Left renal cortex interstitium (tissue), 4 donors: ENCODE results near the gene KCNE5. TPM values are rescaled to one million over a fixed set of nuclear protein-coding genes. Genes with fewer than 3 reads are reported as not detected.
"Not testable (repeated sequence)": the region's sequence is repeated elsewhere in the genome, so short reads cannot be mapped to it uniquely, and the experiment has no call there.

ENCODE experiments used
- DNase-seq, 4 donors: peaks; one replicate each; pipeline ENCODE4 v3.0.0-alpha.2; 2013; ENCODE audit warnings: low read depth in 4 of 4, low spot score in 2 of 4, missing footprints in 1 of 4
- polyA plus RNA-seq, 4 donors: library from polyadenylated mRNA; unstranded; fragments of 120-200 nt; gene quantifications; one replicate each; pipeline ENCODE4 v1.2.1, GENCODE V29; 2013; ENCODE audit not compliant: insufficient read length in 4 of 4

Gene KCNE5, protein sequence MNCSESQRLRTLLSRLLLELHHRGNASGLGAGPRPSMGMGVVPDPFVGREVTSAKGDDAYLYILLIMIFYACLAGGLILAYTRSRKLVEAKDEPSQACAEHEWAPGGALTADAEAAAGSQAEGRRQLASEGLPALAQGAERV
- polyA plus RNA-seq: 1 to 10 TPM; 3.9 to 6.6 (median 5.5) TPM

DNA sequence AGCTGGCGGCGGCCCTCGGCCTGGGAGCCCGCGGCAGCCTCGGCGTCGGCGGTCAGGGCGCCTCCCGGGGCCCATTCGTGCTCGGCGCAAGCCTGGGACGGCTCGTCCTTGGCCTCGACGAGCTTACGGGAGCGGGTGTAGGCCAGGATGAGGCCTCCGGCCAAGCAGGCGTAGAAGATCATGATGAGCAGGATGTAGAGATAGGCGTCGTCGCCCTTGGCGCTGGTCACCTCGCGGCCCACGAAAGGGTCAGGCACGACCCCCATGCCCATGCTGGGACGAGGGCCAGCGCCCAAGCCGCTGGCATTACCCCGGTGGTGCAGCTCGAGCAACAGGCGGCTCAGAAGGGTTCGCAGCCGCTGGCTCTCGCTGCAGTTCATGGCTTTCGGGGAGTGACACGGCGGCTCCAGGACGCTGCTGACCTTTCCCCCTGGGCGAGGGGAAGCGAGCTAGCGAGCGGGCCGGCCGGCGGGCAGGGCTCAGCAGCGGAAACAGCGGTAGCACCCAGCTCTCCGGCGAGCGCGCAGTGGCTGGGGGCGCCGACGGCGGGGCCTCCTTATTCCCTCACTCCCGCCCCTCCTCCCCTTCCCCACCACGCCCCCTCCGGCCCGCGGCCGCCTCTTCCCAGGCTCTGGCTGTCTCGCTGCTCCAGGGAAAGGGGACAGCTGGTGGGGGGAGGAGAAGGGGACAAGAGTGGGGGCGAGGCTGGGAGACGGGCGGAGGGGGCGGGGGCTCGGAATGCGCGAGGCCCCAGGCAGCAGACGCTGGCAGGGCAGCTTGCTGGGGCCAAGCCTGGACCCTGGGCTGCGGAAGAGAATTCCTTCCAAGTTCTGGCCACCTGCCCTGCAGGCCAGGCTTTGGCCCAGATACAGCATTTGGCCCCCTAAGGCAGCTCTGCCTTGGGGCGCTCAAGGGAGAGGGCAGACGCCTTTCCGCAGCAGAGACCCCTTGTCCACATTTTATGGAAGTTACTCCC, at the start of gene KCNE5:
Gene KCNE5 (minus strand): TSS at position 532 of the 976 bp plus-strand sequence. CDS start 152 bp downstream, at position 380.
- peak in 1 of 4 donors; percentile 38 for DNase-seq

DNA sequence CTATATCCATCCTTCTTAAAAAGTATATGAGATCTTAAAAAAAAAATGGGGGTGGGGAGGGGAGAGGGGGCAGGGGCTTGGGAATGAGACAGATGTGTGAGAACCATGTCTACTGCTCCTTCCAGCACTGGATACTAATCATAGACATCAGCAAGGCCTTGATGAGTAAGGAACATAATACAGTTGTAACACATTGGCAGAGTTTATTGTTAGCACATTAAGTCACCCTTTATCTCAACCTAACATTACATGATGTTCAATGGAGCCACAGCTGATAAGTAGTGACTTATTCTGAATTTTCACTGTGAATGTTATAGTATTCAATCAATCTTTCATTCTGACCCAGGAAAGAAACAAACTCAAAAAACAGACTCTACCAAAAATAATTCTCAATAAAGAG, 47.3 kb upstream of the KCNE5 start:
- no peak for DNase-seq

DNA sequence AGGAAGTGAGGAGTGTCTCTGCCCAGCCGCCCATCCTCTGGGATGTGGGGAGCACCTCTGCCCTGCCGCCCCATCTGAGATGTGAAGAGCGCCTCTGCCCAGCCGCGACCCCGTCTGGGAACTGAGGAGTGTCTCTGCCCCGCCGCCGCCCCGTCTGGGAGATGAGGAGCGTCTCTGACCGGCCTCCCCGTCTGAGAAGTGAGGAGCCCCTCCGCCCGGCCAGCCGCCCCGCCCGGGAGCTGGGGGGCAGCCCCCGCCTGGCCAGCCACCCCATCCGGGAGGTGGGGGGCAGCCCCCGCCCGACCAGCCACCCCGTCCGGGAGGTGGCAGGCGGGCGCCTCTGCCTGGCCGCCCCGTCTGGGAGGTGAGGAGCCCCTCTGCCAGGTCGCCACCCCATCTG, 46.2 kb upstream of the KCNE5 start:
- not testable (repeated sequence) for DNase-seq

DNA sequence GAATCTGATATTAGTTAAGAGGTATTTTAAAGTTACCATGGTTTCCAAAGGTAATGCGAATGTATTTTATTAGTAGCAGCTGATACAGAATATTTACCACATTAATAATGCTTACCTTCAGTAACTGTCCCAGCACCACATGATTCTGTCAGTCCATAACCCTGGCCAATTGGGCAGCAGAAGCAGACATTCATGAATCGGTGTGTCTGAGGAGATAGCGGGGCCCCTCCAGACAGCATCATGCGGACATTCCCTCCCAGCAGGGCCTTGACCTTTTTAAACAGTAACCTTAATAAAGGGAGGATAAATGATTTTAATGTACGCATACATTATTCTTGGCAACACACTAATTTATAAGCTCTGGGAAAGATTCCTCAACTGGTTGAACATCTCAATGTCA, 43.0 kb upstream of the KCNE5 start:
- DNase-seq: no peak

DNA sequence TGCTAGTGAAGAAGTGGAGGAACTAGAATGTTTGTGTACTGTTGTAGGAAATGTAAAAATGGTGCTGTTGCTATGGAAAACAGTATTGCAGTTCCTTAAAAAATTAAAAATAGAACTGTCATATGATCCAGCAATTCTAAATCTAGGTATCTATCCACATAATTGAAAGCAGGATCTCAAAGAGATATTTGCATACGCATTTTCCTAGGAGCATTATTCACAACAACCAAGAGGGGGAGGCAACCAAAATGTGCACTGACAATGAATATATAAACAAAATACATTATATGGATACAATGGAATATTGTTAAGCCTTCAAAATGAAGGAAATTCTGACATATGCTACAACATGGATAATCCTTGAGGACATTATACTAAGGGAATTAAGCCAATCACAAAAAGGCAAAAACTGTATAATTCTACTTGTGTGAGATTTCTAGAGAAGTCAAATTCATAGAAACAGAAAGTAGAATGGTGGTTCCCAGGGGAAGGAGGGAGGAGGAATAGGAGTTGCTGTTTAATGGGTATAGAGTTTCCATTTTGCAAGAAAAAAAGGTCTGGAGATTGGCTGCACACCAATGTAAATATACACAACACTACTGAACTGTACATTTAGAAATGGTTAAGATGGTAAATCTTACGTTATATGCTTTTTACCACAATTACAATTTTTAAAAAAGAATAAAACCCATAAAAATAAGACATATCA, 35.6 kb upstream of the KCNE5 start:
- DNase-seq: no peak

DNA sequence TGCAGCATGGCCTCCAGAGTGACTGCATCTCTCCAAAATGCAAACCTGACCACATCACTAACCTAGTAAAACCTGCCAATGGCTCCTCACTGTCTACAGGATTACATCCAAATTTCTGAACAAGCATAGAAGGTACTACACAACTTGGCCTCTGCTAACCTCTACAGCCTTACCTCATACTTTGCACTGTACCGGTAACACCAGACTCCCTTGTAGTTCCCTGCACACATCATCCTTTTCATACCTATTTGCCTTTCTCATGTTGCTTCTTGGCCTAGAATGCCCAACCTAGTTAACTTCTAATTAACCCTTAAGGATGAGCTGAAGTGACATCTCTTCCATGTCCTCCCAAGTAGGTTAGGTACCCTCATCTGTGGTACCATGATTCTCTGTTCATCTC, 33.4 kb upstream of the KCNE5 start:
- no peak for DNase-seq

DNA sequence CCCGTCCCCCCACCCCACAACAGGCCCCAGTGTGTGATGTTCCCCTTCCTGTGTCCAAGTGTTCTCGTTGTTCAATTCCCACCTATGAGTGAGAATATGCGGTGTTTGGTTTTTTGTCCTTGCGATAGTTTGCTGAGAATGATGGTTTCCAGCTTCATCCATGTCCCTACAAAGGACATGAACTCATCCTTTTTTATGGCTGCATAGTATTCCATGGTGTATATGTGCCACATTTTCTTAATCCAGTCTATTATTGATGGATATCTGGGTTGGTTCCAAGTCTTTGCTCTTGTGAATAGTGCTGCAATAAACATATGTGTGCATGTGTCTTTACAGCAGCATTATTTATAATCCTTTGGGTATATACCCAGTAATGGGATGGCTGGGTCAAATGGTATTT, 32.4 kb upstream of the KCNE5 start:
- DNase-seq: not testable (repeated sequence)

DNA sequence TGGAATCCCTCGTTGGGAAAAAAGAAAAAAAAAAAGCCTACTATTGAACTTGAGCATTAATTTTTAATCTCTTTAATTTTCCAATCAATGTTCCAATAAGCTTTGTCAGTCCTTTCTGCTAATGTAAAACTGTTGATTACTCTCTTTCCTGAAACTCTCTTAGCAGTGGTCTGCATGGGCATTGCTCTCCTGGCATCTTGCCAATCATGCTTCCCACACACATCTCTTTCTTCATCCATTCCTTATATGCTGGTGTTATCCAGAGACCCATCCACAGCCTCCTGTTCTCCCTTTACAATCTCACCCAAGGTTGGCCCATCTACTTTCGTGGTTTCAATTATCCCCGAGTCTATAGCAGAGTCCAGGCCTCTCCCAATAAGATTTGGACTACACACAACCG, 31.8 kb upstream of the KCNE5 start:
- DNase-seq: no peak

DNA sequence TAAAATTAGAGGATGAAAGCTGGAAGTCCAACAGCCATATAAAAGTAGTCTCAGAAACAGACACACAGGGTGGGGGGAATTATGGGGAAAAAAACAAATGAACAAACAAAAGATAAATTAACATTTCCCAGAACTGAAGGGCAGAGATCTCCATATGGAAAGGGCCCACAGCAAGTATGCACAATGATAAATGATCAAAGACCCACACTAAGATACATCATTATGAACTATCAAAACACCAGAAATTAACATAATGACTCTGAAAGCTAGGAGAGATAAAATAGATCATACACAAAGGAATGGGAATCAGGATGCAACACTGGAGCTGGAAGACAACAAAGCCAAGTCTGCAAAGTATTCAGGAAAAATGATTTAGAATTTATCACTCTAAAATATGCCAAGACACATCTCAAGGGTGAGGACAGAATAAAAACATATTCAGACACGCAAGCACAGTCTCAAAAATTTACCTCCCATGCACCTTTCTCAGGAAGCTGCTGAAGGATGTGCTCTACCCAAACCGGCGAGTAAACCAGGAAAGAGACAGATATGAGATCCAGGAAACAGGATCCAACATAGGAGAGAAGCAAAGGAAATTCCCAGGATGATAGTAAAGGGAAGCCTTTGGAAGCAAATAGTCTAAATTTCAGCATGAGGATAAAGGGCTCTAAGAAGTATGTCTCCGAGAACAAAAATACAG, 30.7 kb upstream of the KCNE5 start:
- DNase-seq: no peak

DNA sequence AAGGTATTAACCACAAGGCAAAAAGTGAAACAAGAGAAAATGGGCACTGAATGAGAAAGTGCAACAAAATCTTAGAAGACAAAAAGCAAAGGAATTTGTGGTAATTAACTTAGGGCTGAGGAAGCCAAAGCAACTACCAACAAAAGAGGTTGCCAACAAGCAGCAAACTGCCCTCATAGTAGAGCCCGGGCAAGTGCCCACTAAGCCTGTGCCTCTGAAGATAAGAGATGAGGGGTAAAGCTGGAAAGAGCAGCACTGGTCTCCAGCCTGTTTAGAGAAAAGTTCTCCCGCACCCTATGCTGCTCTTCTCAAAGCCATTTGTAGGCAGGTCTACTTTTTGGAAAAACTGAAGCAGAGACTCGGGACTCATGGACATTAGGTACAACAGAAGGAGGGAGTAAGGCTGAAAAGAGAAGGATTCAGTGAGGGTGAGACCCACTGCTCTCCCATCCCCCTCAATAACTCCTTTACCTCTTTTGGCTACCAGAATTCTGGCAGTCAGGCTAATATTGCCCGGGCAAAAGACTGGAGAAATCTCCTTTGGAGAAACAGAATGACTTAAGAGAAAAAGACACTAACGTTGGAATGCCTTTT, 29.6 kb upstream of the KCNE5 start:
- DNase-seq: no peak

DNA sequence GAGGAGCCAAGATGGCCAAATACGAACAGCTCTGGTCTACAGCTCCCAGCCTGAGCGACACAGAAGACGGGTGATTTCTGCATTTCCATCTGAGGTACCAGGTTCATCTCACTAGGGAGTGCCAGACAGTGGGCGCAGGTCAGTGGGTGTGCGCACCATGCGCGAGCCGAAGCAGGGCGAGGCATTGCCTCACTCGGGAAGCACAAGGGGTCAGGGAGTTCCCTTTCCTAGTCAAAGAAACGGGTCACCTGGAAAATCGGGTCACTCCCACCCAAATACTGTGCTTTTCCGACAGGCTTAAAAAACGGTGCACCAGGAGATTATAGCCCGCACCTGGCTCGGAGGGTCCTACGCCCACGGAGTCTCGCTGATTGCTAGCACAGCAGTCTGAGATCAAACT, 19.7 kb upstream of the KCNE5 start:
- DNase-seq: not testable (repeated sequence)

DNA sequence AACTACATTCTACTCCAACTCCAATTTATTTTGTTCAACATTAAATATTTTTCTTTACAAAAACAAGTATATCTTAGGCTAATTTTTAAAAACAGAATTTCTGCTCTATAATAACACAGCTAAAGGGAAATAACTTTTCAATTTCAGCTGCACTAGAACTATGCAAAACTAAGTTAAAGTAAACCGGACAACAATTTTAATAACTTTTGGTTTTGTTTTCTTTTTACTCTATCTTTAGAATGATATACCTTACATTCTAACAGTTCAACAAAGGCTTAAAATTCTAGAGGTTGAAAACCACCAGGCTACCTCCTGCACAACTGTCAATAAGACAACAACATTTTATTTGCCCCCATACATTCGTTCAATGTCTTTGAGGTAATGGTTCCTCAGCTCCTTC, 18.7 kb upstream of the KCNE5 start:
- no peak for DNase-seq

DNA sequence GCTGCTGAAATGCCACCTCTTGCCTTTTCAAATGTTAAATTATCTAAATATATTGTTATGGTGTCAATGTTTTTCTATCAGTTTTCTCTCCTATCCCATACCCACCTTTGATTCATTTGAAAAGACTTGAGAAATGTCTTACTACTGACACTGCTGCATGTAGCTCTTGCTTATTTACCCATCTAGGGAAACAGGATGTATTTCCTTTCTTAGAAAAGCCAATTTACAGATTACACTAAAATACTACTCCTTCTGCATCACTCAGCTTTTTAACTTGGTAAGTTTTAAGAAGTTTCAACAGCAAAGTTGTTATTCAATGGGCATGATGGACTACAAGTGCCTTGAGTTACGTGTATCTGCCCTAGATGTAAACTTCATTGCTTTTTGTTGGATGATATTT, 13.2 kb upstream of the KCNE5 start:
- no peak for DNase-seq

DNA sequence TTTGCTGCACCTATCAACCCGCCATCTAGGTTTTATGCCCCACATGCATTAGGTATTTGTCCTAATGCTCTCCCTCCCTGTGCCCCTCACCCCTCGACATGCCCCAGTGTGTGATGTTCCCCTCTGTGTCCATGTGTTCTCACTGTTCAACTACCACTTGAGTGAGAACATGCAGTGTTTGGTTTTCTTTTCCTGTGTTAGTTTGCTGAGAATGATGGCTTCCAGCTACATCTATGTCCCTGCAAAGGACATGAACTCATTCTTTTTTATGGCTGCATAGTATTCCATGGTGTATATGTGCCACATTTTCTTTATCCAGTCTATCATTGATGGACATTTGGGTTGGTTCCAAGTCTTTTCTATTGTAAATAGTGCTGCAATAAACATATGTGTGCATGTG, 12.5 kb upstream of the KCNE5 start:
- DNase-seq: not testable (repeated sequence)

DNA sequence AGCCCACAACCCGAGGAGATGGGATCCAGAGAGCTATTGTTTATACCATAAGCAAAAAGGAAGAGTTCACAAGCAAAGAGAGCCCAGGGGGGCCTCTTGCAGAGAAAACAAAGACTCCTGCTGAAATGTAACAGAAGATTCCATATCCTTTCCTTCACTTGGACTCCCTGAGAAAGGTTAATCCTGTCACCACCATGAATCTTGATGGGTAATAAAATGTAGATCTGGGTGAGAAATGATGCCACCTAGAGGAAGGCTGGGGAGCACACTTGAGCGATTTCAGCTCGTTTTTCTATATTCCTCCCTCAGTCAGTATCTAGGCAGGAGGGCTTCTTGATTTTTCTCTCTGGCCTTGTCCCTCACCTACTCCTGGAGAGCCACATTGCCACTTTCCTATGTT, 10.2 kb upstream of the KCNE5 start:
- DNase-seq: no peak

DNA sequence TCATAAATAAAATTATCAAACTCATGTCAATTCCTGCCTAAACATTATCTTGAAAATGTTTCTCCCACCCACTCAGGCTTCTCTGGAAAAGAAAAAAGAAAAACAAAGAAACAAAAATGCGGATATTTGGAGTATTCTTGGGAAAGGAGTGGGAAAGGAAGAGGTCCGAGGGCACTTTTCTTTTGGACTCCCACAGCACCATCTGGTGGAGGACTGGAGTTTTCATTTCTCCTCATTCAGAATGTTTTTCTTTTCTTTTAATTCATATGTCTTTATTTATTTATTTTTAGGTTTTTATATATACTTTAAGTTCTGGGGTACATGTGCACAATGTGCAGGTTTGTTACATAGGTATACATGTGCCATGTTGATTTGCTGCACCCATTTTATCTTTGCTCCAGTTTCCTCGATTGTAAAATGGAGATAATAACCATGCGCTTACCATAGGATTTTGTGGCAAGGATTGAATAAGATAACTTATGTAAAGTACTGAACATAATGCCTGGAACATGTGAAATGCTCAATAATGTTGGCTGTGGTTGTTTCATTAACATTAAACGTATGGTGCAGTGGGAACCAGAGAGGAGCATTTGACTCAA, 8.0 kb upstream of the KCNE5 start:
- no peak for DNase-seq

DNA sequence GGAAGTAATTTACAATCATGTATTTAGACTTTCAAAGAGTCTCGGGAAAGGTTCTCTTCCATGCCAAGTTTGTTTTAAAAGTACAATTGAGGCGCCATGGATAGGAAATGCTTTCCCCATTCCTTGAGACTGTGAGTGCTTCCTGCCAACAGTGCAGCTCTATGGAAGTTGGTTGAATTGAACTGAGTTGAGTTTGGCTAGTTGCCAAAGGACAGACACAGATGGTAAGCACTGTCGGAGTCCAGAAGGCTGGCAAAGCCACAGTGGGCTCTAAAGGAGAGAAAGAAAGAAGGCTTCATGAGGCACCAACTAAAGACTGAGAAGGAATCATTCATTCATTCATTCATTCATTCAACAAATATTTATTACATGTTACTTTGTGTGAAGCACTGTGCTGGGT, 4.3 kb upstream of the KCNE5 start:
- DNase-seq: no peak

DNA sequence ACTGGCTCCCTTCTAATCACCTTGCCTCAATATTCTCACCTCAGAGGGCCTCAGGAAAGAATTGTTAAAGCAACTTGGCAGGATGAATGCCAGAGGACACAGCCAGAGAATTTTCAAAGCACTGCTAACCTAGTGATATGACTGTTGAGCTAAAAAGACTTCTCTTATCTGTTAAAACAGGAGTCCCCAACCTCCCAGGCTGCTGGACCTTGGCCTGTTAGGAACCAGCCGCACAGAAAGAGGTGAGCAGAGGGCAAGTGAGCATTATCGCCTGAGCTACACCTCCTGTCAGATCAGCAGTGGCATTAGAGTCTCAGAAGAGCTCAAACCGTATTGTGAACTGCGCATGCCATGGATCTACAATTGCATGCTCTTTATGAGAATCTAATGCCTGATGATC, 1.7 kb upstream of the KCNE5 start:
- DNase-seq: no peak

DNA sequence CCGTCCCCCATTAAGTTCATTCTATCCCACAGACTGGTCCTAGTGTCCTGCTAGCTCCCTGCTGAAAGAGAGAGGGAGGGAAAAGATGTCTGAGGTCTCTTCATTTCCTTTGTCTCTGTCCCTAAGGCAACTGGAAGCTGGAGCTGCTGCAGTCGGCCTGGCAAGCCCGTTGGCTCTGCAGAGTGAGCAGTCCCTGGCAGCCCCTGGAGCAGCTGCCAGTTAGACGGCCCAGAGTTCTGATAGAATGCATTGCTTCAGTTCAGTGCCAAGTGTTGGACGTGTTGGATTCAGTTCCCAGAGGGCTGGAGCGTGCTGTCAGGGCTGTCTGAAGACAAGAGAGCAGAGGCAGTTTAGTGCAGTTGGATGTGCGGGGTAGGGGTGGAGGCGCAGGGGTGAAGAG, 975 bp downstream of the KCNE5 start:
- DNase-seq: no peak

DNA sequence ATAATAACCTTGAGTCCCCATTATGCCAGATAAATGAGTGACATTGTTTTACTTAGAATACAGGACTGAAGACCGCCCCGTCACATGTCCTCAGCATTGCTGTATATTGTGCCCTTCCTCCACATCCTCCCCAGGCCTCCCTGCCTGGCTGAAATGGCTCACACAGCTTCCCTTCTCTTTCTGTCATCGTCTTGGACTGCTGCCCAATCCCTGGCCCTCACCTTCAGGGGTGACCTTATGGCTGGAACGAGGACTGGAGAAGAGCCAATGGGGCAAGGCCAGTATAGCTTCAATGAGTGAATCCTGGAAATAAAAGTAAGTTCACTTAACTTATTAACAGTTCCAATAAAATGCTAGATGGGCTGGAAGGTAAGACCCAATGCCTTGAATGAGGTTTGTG, 2.7 kb downstream of the KCNE5 start:
- no peak for DNase-seq
